GM12878 (cell line): Measurements from ENCODE around the gene PGF. TPM values are rescaled to one million over a fixed set of nuclear protein-coding genes. Genes with fewer than 3 reads are reported as not detected.

ENCODE experiments used
- ATAC-seq: fragments of 200-7000 bp; cut with Tn5 transposase; 3 replicates; pipeline ENCODE4 v1.9.1; 2020; ENCODE audit warnings: mild to moderate bottlenecking, moderate library complexity
- BruUV-seq: library from RNA; stranded (reverse); fragments of 400-500 nt; replicated peaks from 2 replicates; lab custom pipeline; 2021; lab: Mats Ljungman, UMichigan
- CTCF ChIA-PET: fragments of 300-600 bp; sonication (Branson Sonifier 250); formaldehyde crosslinking; extraction: SDS; loops from one replicate; lab custom pipeline; 2021; ENCODE audit warnings: inconsistent platforms; lab: Yijun Ruan, JAX
- POLR2A ChIA-PET: fragments of 350-600 bp; formaldehyde crosslinking; extraction: SDS; loops from one replicate; lab custom pipeline; 2021; ENCODE audit warnings: inconsistent platforms; lab: Charles Lee
- RAD21 ChIA-PET: fragments of 300-600 bp; sonication (Branson Sonifier 250); formaldehyde crosslinking; loops from one replicate; lab custom pipeline; 2023; ENCODE audit warnings: antibody characterized with exemption; ENCODE audit not compliant: unreplicated experiment; lab: Charles Lee
- SMC1A ChIA-PET: fragments of 300-600 bp; sonication (Branson Sonifier 250); formaldehyde crosslinking; loops from one replicate; lab custom pipeline; 2023; ENCODE audit not compliant: unreplicated experiment, uncharacterized antibody; lab: Charles Lee
- DNase-seq: peaks from one replicate; pipeline ENCODE4 v3.0.0-alpha.2; 2011; ENCODE audit warnings: low read depth, low spot score
- FAIRE-seq: peaks from 3 replicates; lab custom pipeline; 2011; peaks lifted over from hg19 to GRCh38; lab: Jason Lieb, UNC
- H2AFZ ChIP-seq: 2 replicates; pipeline ENCODE4 v1.6.0; 2011; ENCODE audit warnings: low read depth, low read length, control low read depth; ENCODE audit not compliant: control insufficient read depth
- H3K27ac ChIP-seq: 2 replicates; pipeline ENCODE4 v1.5.1; 2011; ENCODE audit warnings: control low read depth; ENCODE audit not compliant: control insufficient read depth, insufficient read depth
- H3K27me3 ChIP-seq, 2 experiments: replicated peaks in 1 of 2; 2 replicates each; pipeline versions ENCODE4 v1.6.0 to v1.6.1; 2011; ENCODE audit warnings: low read length in 1 of 2; ENCODE audit not compliant: control insufficient read depth in 2 of 2, insufficient read depth in 2 of 2
- H3K36me3 ChIP-seq, 2 experiments: 2 replicates each; pipeline ENCODE4 v1.5.1; 2011; ENCODE audit warnings: low read length in 1 of 2; ENCODE audit not compliant: control insufficient read depth in 2 of 2, insufficient read depth in 2 of 2
- H3K4me1 ChIP-seq: 2 replicates; pipeline ENCODE4 v1.6.1; 2011; ENCODE audit warnings: mild to moderate bottlenecking, low read length, moderate library complexity, mixed read lengths; ENCODE audit not compliant: control insufficient read depth, insufficient read depth
- H3K4me2 ChIP-seq: 2 replicates; pipeline ENCODE4 v1.6.0; 2011; ENCODE audit warnings: control low read depth; ENCODE audit not compliant: control insufficient read depth, insufficient read depth
- H3K4me3 ChIP-seq: fragments of 200-600 bp; sonication (generic); 2 replicates; pipeline ENCODE4 v1.5.1; 2016
- H3K79me2 ChIP-seq: 2 replicates; pipeline ENCODE4 v1.6.0; 2011; ENCODE audit warnings: low read length; ENCODE audit not compliant: control insufficient read depth, insufficient read depth
- H3K9ac ChIP-seq: 2 replicates; pipeline ENCODE4 v1.8.0; 2011; ENCODE audit warnings: low read length, control low read depth, mixed read lengths; ENCODE audit not compliant: control insufficient read depth, insufficient read depth
- H3K9me3 ChIP-seq: replicated peaks from 3 replicates; pipeline ENCODE4 v1.5.1; 2011; ENCODE audit warnings: mild to moderate bottlenecking, low read length; ENCODE audit not compliant: control insufficient read depth, insufficient read depth
- H4K20me1 ChIP-seq: 2 replicates; pipeline ENCODE4 v1.6.0; 2011; ENCODE audit not compliant: control insufficient read depth, insufficient read depth
- BHLHE40 ChIP-seq, 2 experiments: fragments of 450-650 bp in 1 of 2; IDR thresholded peaks; 2 replicates each; pipeline ENCODE4 v1.6.1; 2011 to 2017; ENCODE audit warnings: low read depth in 2 of 2, borderline replicate concordance in 1 of 2, improper control_type of control experiment in 1 of 2, low read length in 1 of 2, mild to moderate bottlenecking in 1 of 2
- CHD1 ChIP-seq: IDR thresholded peaks from 2 replicates; pipeline ENCODE4 v1.6.1; 2012; ENCODE audit warnings: low read depth, low read length, improper control_type of control experiment
- DPF2 ChIP-seq: fragments of 450-650 bp; IDR thresholded peaks from 2 replicates; pipeline ENCODE4 v1.6.1; 2017; ENCODE audit warnings: mild to moderate bottlenecking
- EED ChIP-seq: sonication (generic); IDR thresholded peaks from 2 replicates; pipeline ENCODE4 v1.6.1; 2016; ENCODE audit warnings: antibody characterized with exemption, low read depth
- MEF2B ChIP-seq: fragments of 450-650 bp; IDR thresholded peaks from 2 replicates; pipeline ENCODE4 v1.6.1; 2018; ENCODE audit warnings: mild to moderate bottlenecking, moderate library complexity; ENCODE audit not compliant: partially characterized antibody, poor library complexity, severe bottlenecking
- RAD51 ChIP-seq: fragments of 450-650 bp; IDR thresholded peaks from 2 replicates; pipeline ENCODE4 v1.6.1; 2016; ENCODE audit warnings: moderate library complexity, mild to moderate bottlenecking, inconsistent platforms
- RUNX3 ChIP-seq: IDR thresholded peaks from 2 replicates; pipeline ENCODE4 v1.6.1; 2012; ENCODE audit warnings: low read length, inconsistent platforms
- SMAD5 ChIP-seq: IDR thresholded peaks from 2 replicates; pipeline ENCODE4 v1.6.1; 2016; ENCODE audit warnings: antibody characterized with exemption, low read depth
- TARDBP ChIP-seq: IDR thresholded peaks from 2 replicates; pipeline ENCODE4 v1.6.1; 2016; ENCODE audit warnings: borderline replicate concordance
- WGBS: methylation state at CpG from one replicate; pipeline ENCODE4 v1.1.6; 2016; ENCODE audit warnings: low lambda C conversion rate; ENCODE audit not compliant: insufficient replicate concordance, insufficient coverage; ENCODE audit errors: missing lambda C conversion rate; 5-methylcytosine and 5-hydroxymethylcytosine counted together
- in situ Hi-C: fragments of 300-500 bp; cut with MboI; formaldehyde crosslinking; loops from 9 replicates; pipeline ENCODE4 v1.14.3; 2018; ENCODE audit warnings: mixed read lengths
- intact Hi-C: fragments of 100-400 bp; cut with micrococcal nuclease; formaldehyde crosslinking; loops from one replicate; pipeline ENCODE4 v1.14.2; 2022; ENCODE audit not compliant: unreplicated experiment
- polyA plus RNA-seq, 11 experiments: library from polyadenylated mRNA; depleted of rRNA in 4 of 11; unstranded in 6 of 11; stranded (reverse) in 5 of 11; fragments of >200 nt; fragmentation: Nextera tagmentation in 4 of 11; fragmentation: Illumina TruSeq in 1 of 11; extraction: Ambion mirVana in 4 of 11; extraction: Trizol in 1 of 11; gene quantifications; 1 replicate in 1 of 11; 2 replicates in 10 of 11; pipeline versions ENCODE4 v1.2.1 to v1.2.3, GENCODE V29; 2011 to 2016; ENCODE audit warnings: inconsistent platforms in 2 of 11, missing spikeins in 2 of 11, low read depth in 1 of 11
- total RNA-seq, 4 experiments: library from RNA; depleted of rRNA in 3 of 4; stranded (reverse); fragments of >200 nt in 3 of 4; fragmentation: Illumina TruSeq in 1 of 4; extraction: Trizol in 1 of 4; gene quantifications; 2 replicates each; pipeline versions ENCODE4 v1.2.1 to v1.2.3, GENCODE V29; 2013 to 2021
- TF ChIP-seq, protein P1 (sequence below): IDR thresholded peaks from 2 replicates; pipeline ENCODE4 v1.6.1; 2012; ENCODE audit warnings: low read depth, low read length, improper control_type of control experiment
- TF ChIP-seq, protein P2 (sequence below): IDR thresholded peaks from 2 replicates; pipeline ENCODE4 v1.6.1; 2012; ENCODE audit warnings: low read depth, low read length, improper control_type of control experiment
- TF ChIP-seq, protein P3 (sequence below): fragments of 450-650 bp; IDR thresholded peaks from 2 replicates; pipeline ENCODE4 v1.6.1; 2014; ENCODE audit warnings: mild to moderate bottlenecking
- TF ChIP-seq, protein P4 (sequence below): fragments of 450-650 bp; IDR thresholded peaks from 2 replicates; pipeline ENCODE4 v1.6.1; 2017; ENCODE audit warnings: mild to moderate bottlenecking, moderate library complexity

Gene PGF
- total and polyA plus RNA-seq, 10 of the 15 experiments (the other 5 are each of a cell fraction or from before 2014, with no cell fraction given), result 0.11 to 5.5 (median 0.63) TPM

DNA sequence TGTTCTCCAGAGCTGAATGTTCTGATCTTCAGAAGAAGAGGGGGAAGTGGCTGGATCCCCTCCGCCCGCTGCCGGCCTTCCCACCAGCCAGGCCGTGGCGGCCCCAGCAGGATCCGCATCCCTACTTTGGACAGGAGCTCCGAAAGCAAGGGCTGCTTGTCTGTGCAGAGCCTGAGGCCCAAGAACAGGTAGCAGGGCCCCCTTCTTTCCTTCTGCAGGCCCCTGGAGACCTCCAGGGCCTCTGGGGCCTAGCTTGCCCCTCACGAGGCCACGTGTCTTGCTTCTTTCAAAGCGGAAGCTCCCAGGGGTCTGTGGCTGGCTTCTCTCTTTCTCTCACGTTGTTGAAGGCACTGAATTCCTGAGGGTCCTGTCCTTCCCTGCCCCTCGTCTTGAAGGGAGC, 13.2 kb downstream of the PGF start:
- ChIA-PET RAD21 (interaction anchor here (0.7 to 1.9 kb wide), 11 partner anchors 9 to 572 kb away, joined by 3 to 8 read pairs (median 4); partner anchors contain the start of genes ACYP1 and EIF2B2), CTCF (interaction anchor here (0.6 to 9.1 kb wide), 10 partner anchors 8 to 359 kb away, joined by 3 to 129 read pairs (median 4); no protein-coding TSS in a partner anchor), POLR2A (interaction anchor here (0.7 to 2.2 kb wide), 11 partner anchors 8 to 146 kb away, joined by 3 to 8 read pairs (median 3); partner anchors contain the start of genes EIF2B2, PGF and RPS6KL1), SMC1A (interaction anchor here (0.9 to 1.9 kb wide), 8 partner anchors 11 to 146 kb away, joined by 3 to 8 read pairs (median 4); partner anchors contain the start of gene ACYP1)
- BruUV-seq, result TSS peak; percentile 76
- peak overlapping the region; percentile 72 for H3K9ac ChIP-seq
- peak; percentile 10 for ATAC-seq
- peak overlapping the region; percentile 48 for H3K4me3 ChIP-seq
- no peaks in the 10 kb centered on the region for H3K79me2 ChIP-seq
- intact Hi-C loops, result loop anchor here (1.0 to 10.0 kb wide), 2 partner anchors 60 to 363 kb away; partner anchors contain the start of gene EIF2B2
- peak overlapping the region; percentile 83 for H3K4me2 ChIP-seq
- in situ Hi-C loops, result no loop called here
- H3K36me3 ChIP-seq, result no peaks in the 10 kb centered on the region
- no peaks in the 10 kb centered on the region for H3K27me3 ChIP-seq
- H3K4me1 ChIP-seq, result peaks cover 45% of the 10 kb centered on the region
- FAIRE-seq, result no peak
- no peaks in the 10 kb centered on the region; the same call in 2 of the 3 replicates for H3K9me3 ChIP-seq
- DNase-seq, result no peak
- peak overlapping the region; percentile 84 for H2AFZ ChIP-seq
- peak overlapping the region; percentile 55 for H3K27ac ChIP-seq
- no peaks in the 10 kb centered on the region for H4K20me1 ChIP-seq
- 3% methylated on average over 12 of the region's 12 CpGs for whole genome bisulfite sequencing
- TF ChIP-seq BHLHE40 (IDR thresholded peaks at IDR 0.05; ENCODE audit: borderline replicate concordance in 1 of 2, low read depth in 2 of 2, low read length in 1 of 2) (peak in 1 of 2 experiments; percentile 44; a peak in 1 of 4 replicates), CHD1 (no peak), DPF2 (0 out of 2 replicates have a peak, but pooled peaks have one; percentile 8), MEF2B (peak; percentile 96), SMAD5 (peak; percentile 46; the same call in 1 of the 2 replicates), RAD51 (peak; percentile 43; the same call in 1 of the 2 replicates), RUNX3 (peak; percentile 45), TARDBP (0 out of 2 replicates have a peak, but pooled peaks have one; percentile 8), EED (peak; percentile 55; the same call in 1 of the 2 replicates)
- TF ChIP-seq, protein P1, sequence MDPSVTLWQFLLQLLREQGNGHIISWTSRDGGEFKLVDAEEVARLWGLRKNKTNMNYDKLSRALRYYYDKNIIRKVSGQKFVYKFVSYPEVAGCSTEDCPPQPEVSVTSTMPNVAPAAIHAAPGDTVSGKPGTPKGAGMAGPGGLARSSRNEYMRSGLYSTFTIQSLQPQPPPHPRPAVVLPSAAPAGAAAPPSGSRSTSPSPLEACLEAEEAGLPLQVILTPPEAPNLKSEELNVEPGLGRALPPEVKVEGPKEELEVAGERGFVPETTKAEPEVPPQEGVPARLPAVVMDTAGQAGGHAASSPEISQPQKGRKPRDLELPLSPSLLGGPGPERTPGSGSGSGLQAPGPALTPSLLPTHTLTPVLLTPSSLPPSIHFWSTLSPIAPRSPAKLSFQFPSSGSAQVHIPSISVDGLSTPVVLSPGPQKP, result no peak
- TF ChIP-seq, protein P2, sequence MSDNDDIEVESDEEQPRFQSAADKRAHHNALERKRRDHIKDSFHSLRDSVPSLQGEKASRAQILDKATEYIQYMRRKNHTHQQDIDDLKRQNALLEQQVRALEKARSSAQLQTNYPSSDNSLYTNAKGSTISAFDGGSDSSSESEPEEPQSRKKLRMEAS, result peak; percentile 63; the same call in 1 of the 2 replicates
- TF ChIP-seq, protein P3, sequence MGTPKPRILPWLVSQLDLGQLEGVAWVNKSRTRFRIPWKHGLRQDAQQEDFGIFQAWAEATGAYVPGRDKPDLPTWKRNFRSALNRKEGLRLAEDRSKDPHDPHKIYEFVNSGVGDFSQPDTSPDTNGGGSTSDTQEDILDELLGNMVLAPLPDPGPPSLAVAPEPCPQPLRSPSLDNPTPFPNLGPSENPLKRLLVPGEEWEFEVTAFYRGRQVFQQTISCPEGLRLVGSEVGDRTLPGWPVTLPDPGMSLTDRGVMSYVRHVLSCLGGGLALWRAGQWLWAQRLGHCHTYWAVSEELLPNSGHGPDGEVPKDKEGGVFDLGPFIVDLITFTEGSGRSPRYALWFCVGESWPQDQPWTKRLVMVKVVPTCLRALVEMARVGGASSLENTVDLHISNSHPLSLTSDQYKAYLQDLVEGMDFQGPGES, result no peak
- TF ChIP-seq, protein P4, sequence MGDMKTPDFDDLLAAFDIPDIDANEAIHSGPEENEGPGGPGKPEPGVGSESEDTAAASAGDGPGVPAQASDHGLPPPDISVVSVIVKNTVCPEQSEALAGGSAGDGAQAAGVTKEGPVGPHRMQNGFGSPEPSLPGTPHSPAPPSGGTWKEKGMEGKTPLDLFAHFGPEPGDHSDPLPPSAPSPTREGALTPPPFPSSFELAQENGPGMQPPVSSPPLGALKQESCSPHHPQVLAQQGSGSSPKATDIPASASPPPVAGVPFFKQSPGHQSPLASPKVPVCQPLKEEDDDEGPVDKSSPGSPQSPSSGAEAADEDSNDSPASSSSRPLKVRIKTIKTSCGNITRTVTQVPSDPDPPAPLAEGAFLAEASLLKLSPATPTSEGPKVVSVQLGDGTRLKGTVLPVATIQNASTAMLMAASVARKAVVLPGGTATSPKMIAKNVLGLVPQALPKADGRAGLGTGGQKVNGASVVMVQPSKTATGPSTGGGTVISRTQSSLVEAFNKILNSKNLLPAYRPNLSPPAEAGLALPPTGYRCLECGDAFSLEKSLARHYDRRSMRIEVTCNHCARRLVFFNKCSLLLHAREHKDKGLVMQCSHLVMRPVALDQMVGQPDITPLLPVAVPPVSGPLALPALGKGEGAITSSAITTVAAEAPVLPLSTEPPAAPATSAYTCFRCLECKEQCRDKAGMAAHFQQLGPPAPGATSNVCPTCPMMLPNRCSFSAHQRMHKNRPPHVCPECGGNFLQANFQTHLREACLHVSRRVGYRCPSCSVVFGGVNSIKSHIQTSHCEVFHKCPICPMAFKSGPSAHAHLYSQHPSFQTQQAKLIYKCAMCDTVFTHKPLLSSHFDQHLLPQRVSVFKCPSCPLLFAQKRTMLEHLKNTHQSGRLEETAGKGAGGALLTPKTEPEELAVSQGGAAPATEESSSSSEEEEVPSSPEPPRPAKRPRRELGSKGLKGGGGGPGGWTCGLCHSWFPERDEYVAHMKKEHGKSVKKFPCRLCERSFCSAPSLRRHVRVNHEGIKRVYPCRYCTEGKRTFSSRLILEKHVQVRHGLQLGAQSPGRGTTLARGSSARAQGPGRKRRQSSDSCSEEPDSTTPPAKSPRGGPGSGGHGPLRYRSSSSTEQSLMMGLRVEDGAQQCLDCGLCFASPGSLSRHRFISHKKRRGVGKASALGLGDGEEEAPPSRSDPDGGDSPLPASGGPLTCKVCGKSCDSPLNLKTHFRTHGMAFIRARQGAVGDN, result peak; percentile 78
